Osteoblast (primary cell): ENCODE results near the gene BCAN. TPM values are rescaled to one million over a fixed set of nuclear protein-coding genes. Genes with fewer than 3 reads are reported as not detected.

Experiments
- DNase-seq: peaks from one replicate; pipeline ENCODE4 v3.0.0; 2011; ENCODE audit warnings: low spot score, mixed read lengths; ENCODE audit not compliant: insufficient read length; ENCODE audit errors: missing footprints
- H2AFZ ChIP-seq: 2 replicates; pipeline ENCODE4 v1.6.0; 2011; ENCODE audit warnings: mild to moderate bottlenecking, low read length
- H3K27ac ChIP-seq: 2 replicates; pipeline ENCODE4 v1.5.1; 2011; ENCODE audit warnings: mild to moderate bottlenecking, low read depth, low read length, moderate library complexity
- H3K27me3 ChIP-seq: 2 replicates; pipeline ENCODE4 v1.6.0; 2012; ENCODE audit warnings: mild to moderate bottlenecking, control low read depth, inconsistent platforms, low read length, moderate library complexity; ENCODE audit not compliant: insufficient read depth
- H3K36me3 ChIP-seq: 2 replicates; pipeline ENCODE4 v1.5.1; 2011; ENCODE audit warnings: mild to moderate bottlenecking, low read length, control low read depth, moderate library complexity; ENCODE audit not compliant: insufficient read depth
- H3K4me1 ChIP-seq: 2 replicates; pipeline ENCODE4 v1.5.1; 2011; ENCODE audit warnings: mild to moderate bottlenecking, low read length, control low read depth, moderate library complexity; ENCODE audit not compliant: insufficient read depth
- H3K4me2 ChIP-seq: 2 replicates; pipeline ENCODE4 v1.6.0; 2011; ENCODE audit warnings: mild to moderate bottlenecking, low read length; ENCODE audit not compliant: insufficient read depth
- H3K4me3 ChIP-seq: fragments of 200-600 bp; sonication (generic); 3 replicates; pipeline ENCODE4 v1.5.1; 2012; ENCODE audit warnings: mild to moderate bottlenecking, low read length, inconsistent platforms; ENCODE audit not compliant: insufficient read depth
- H3K79me2 ChIP-seq: 2 replicates; pipeline ENCODE4 v1.6.0; 2012; ENCODE audit warnings: mild to moderate bottlenecking, low read length, control low read depth, inconsistent platforms; ENCODE audit not compliant: insufficient read depth
- H3K9me3 ChIP-seq: 2 replicates; pipeline ENCODE4 v1.5.1; 2011; ENCODE audit warnings: low read depth, low read length, control low read depth
- H4K20me1 ChIP-seq: 2 replicates; pipeline ENCODE4 v1.6.0; 2012; ENCODE audit warnings: mild to moderate bottlenecking, low read length, control low read depth; ENCODE audit not compliant: insufficient read depth
- CTCF ChIP-seq: IDR thresholded peaks from 2 replicates; pipeline ENCODE4 v1.5.1; 2011; ENCODE audit warnings: mild to moderate bottlenecking, low read depth, low read length, moderate library complexity; ENCODE audit errors: extremely low read depth
- total RNA-seq: library from RNA; depleted of rRNA; stranded (reverse); fragments of >200 nt; gene quantifications from 2 replicates; pipeline ENCODE4 v1.2.3, GENCODE V29; 2012

The BCAN gene
- total RNA-seq, 1 donor, result not detected

- peak; percentile 67 for DNase-seq
- TF ChIP-seq CTCF, result no peak
- H3K36me3 ChIP-seq, result no peaks in the 10 kb centered on the region
- H3K9me3 ChIP-seq, result no peaks in the 10 kb centered on the region
- peaks cover 65% of the 10 kb centered on the region for H3K27me3 ChIP-seq
- no peak overlapping the region for H2AFZ ChIP-seq
- H3K27ac ChIP-seq, result no peak overlapping the region
- peaks cover 2% of the 10 kb centered on the region for H4K20me1 ChIP-seq
- no peaks in the 10 kb centered on the region for H3K4me1 ChIP-seq
- H3K4me3 ChIP-seq, result no peak overlapping the region
- no peak overlapping the region for H3K4me2 ChIP-seq
- no peaks in the 10 kb centered on the region for H3K79me2 ChIP-seq
Measured at GRCh38 chr1:156647351-156647750, 5.4 kb downstream of the BCAN start.

GRCh38 chr1:156648496-156648895 lies 6.6 kb downstream of the BCAN start:
- no peak overlapping the region for H2AFZ ChIP-seq
- no peaks in the 10 kb centered on the region for H3K4me1 ChIP-seq
- TF ChIP-seq CTCF, result no peak
- H3K4me3 ChIP-seq, result no peak overlapping the region
- no peaks in the 10 kb centered on the region for H3K9me3 ChIP-seq
- H3K4me2 ChIP-seq, result no peak overlapping the region
- DNase-seq, result peak; percentile 82
- peaks cover 60% of the 10 kb centered on the region for H3K27me3 ChIP-seq
- H3K79me2 ChIP-seq, result no peaks in the 10 kb centered on the region
- peaks cover 5% of the 10 kb centered on the region for H4K20me1 ChIP-seq
- no peak overlapping the region for H3K27ac ChIP-seq
- H3K36me3 ChIP-seq, result no peaks in the 10 kb centered on the region

- H3K27ac ChIP-seq, result no peak overlapping the region
- H3K4me1 ChIP-seq, result no peaks in the 10 kb centered on the region
- H3K4me3 ChIP-seq, result no peak overlapping the region
- no peaks in the 10 kb centered on the region for H3K79me2 ChIP-seq
- no peak overlapping the region for H3K4me2 ChIP-seq
- H2AFZ ChIP-seq, result no peak overlapping the region
- H4K20me1 ChIP-seq, result peaks cover 5% of the 10 kb centered on the region
- TF ChIP-seq CTCF, result no peak
- peaks cover 57% of the 10 kb centered on the region for H3K27me3 ChIP-seq
- DNase-seq, result peak; percentile 79
- no peaks in the 10 kb centered on the region for H3K36me3 ChIP-seq
- no peaks in the 10 kb centered on the region for H3K9me3 ChIP-seq
Measured at GRCh38 chr1:156648951-156649350, 7.0 kb downstream of the BCAN start.

GRCh38 chr1:156652131-156652991 lies 10.4 kb downstream of the BCAN start:
- Histone ChIP-seq H3K27ac (no peak overlapping the region), H3K4me3 (no peak overlapping the region), H3K79me2 (no peaks in the 10 kb centered on the region), H3K9me3 (no peaks in the 10 kb centered on the region), H2AFZ (no peak overlapping the region), H3K36me3 (no peaks in the 10 kb centered on the region), H4K20me1 (peaks cover 5% of the 10 kb centered on the region), H3K4me2 (no peak overlapping the region), H3K27me3 (peaks cover 51% of the 10 kb centered on the region), H3K4me1 (peaks cover 6% of the 10 kb centered on the region)
- peak; percentile 89 for DNase-seq
- no peak for TF ChIP-seq CTCF
